ENCODE data around the gene BCAS3. TPM values are rescaled to one million over a fixed set of nuclear protein-coding genes. Genes with fewer than 3 reads are reported as not detected.

Gene BCAS3
- polyA plus RNA-seq, 1 donor from 2014 or later = 21.6 TPM

DNA sequence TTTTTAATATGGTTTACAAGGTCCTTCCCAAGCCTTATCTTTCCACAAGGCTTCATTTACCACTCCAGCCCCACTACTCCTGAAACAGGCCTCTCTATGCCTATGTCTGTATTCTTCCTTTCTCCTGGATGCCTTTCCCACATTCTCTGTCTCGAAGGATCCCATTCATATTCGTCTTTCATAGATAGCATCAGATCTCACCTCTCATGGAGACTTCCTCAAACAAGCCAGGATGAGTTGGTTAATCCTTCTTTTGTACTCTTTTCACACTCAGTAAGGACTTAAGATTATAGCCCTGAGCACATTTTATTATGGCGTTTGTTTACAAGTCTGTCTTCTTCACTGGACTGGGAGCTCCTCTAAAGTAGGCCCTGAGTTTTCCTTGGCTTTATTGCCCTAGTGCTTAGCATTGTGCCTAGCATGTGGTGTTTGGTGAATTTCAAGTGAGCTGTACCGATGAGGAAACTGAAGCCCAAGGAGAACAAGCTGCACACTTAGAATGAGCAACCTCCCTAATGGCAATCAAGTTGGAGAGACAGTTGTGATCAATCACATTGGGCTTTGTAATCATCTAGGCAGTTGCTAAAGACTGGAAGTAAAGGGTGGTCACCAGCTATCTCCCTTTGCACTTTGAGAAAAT, 764.6 kb downstream of the BCAS3 start:
- Histone ChIP-seq H3K4me3 (ENCODE audit: low read length) (no peak overlapping the region), H3K9me3 (ENCODE audit: low read length) (peaks cover 3% of the 10 kb centered on the region), H3K27ac (ENCODE audit: low read length) (no peak overlapping the region), H3K4me2 (ENCODE audit: low read length) (no peak overlapping the region), H4K20me1 (ENCODE audit: insufficient read depth) (no peaks in the 10 kb centered on the region), H2AFZ (ENCODE audit: low read depth, low read length) (no peak overlapping the region), H3K9me2 (ENCODE audit: insufficient read depth, low read length) (no peaks in the 10 kb centered on the region), H3F3A (ENCODE audit: insufficient read depth, low read length, poor library complexity, severe bottlenecking) (no peaks in the 10 kb centered on the region), H3K36me3 (ENCODE audit: insufficient read depth, low read length) (no peaks in the 10 kb centered on the region), H3K9ac (ENCODE audit: low read length) (no peak overlapping the region), H3K79me2 (replicated peaks; ENCODE audit: insufficient read depth, low read length) (no peaks in the 10 kb centered on the region), H3K27me3 (ENCODE audit: insufficient read depth, low read depth, low read length) (peaks cover 7% of the 10 kb centered on the region)
- TF ChIP-seq POLR2AphosphoS5 (IDR thresholded peaks at IDR 0.05) (no peak), EZH2 (IDR thresholded peaks at IDR 0.05; ENCODE audit: borderline replicate concordance, insufficient read depth, low read length, poor library complexity, severe bottlenecking) (no peak), EP300 (conservative IDR thresholded peaks at IDR 0.05; ENCODE audit: poor library complexity, severe bottlenecking) (no peak), SMC3 (conservative IDR thresholded peaks at IDR 0.05; ENCODE audit: poor library complexity) (no peak), MXI1 (conservative IDR thresholded peaks at IDR 0.05; ENCODE audit: poor library complexity, severe bottlenecking) (no peak), RAD21 (conservative IDR thresholded peaks at IDR 0.05) (no peak), TAF1 (IDR thresholded peaks at IDR 0.05; ENCODE audit: low read depth) (no peak)
- TF ChIP-seq, protein P1, sequence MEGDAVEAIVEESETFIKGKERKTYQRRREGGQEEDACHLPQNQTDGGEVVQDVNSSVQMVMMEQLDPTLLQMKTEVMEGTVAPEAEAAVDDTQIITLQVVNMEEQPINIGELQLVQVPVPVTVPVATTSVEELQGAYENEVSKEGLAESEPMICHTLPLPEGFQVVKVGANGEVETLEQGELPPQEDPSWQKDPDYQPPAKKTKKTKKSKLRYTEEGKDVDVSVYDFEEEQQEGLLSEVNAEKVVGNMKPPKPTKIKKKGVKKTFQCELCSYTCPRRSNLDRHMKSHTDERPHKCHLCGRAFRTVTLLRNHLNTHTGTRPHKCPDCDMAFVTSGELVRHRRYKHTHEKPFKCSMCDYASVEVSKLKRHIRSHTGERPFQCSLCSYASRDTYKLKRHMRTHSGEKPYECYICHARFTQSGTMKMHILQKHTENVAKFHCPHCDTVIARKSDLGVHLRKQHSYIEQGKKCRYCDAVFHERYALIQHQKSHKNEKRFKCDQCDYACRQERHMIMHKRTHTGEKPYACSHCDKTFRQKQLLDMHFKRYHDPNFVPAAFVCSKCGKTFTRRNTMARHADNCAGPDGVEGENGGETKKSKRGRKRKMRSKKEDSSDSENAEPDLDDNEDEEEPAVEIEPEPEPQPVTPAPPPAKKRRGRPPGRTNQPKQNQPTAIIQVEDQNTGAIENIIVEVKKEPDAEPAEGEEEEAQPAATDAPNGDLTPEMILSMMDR (IDR thresholded peaks at IDR 0.05; ENCODE audit: poor library complexity, severe bottlenecking) = no peak
- TF ChIP-seq, protein P2, sequence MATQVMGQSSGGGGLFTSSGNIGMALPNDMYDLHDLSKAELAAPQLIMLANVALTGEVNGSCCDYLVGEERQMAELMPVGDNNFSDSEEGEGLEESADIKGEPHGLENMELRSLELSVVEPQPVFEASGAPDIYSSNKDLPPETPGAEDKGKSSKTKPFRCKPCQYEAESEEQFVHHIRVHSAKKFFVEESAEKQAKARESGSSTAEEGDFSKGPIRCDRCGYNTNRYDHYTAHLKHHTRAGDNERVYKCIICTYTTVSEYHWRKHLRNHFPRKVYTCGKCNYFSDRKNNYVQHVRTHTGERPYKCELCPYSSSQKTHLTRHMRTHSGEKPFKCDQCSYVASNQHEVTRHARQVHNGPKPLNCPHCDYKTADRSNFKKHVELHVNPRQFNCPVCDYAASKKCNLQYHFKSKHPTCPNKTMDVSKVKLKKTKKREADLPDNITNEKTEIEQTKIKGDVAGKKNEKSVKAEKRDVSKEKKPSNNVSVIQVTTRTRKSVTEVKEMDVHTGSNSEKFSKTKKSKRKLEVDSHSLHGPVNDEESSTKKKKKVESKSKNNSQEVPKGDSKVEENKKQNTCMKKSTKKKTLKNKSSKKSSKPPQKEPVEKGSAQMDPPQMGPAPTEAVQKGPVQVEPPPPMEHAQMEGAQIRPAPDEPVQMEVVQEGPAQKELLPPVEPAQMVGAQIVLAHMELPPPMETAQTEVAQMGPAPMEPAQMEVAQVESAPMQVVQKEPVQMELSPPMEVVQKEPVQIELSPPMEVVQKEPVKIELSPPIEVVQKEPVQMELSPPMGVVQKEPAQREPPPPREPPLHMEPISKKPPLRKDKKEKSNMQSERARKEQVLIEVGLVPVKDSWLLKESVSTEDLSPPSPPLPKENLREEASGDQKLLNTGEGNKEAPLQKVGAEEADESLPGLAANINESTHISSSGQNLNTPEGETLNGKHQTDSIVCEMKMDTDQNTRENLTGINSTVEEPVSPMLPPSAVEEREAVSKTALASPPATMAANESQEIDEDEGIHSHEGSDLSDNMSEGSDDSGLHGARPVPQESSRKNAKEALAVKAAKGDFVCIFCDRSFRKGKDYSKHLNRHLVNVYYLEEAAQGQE (IDR thresholded peaks at IDR 0.05; ENCODE audit: borderline replicate concordance) = no peak

Small RNAs within 50 kb of the gene (small RNA-seq; reads per million reads assigned to genes)
- 0 to 1.2 (median 0) reads per million in 3 experiments for gene RF00019
- 0 reads per million in 3 experiments for gene RN7SL448P
- gene RN7SL606P = 0 reads per million in 3 experiments
- 0 reads per million in 3 experiments for gene RNU6-623P

Other genes with a start within 250 kb of the BCAS3 start
- gene APPBP2, start 151.6 kb upstream of the BCAS3 start, polyA plus RNA-seq = 36.0 and 40.4 TPM in 2 replicates
- 14.7 and 16.7 TPM in 2 replicates for gene PPM1D, start 77.7 kb upstream of the BCAS3 start, polyA plus RNA-seq